ENCODE measurements around the gene TMPRSS9. TPM values are rescaled to one million over a fixed set of nuclear protein-coding genes. Genes with fewer than 3 reads are reported as not detected.
"Not testable (repeated sequence)": the region's sequence is repeated elsewhere in the genome, so short reads cannot be mapped to it uniquely, and the experiment has no call there.

TMPRSS9 gene
- total RNA-seq, 1 experiment from 2014 or later: not detected

- no peak for TF ChIP-seq EZH2 (IDR thresholded peaks at IDR 0.05; ENCODE audit: borderline replicate concordance, low read depth, low read length, poor library complexity, severe bottlenecking)
- TF ChIP-seq, protein P1, sequence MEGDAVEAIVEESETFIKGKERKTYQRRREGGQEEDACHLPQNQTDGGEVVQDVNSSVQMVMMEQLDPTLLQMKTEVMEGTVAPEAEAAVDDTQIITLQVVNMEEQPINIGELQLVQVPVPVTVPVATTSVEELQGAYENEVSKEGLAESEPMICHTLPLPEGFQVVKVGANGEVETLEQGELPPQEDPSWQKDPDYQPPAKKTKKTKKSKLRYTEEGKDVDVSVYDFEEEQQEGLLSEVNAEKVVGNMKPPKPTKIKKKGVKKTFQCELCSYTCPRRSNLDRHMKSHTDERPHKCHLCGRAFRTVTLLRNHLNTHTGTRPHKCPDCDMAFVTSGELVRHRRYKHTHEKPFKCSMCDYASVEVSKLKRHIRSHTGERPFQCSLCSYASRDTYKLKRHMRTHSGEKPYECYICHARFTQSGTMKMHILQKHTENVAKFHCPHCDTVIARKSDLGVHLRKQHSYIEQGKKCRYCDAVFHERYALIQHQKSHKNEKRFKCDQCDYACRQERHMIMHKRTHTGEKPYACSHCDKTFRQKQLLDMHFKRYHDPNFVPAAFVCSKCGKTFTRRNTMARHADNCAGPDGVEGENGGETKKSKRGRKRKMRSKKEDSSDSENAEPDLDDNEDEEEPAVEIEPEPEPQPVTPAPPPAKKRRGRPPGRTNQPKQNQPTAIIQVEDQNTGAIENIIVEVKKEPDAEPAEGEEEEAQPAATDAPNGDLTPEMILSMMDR (conservative IDR thresholded peaks at IDR 0.05; ENCODE audit: low read depth, low read length): peak; percentile 87
- no peaks in the 10 kb centered on the region for H3K4me1 ChIP-seq (ENCODE audit: insufficient read depth, low read length, poor library complexity, severe bottlenecking)
- ChIA-PET POLR2A (ENCODE audit: low non-redundant PET) (no interaction called here), CTCF (interaction anchor here (0.7 to 0.9 kb wide), 3 partner anchors 116 to 342 kb away, joined by 4 to 5 read pairs (median 5); no protein-coding TSS in a partner anchor)
- no peaks in the 10 kb centered on the region for H3K9me3 ChIP-seq (ENCODE audit: low read depth, low read length, poor library complexity, severe bottlenecking)
- no TSS peak for BruUV-seq (replicated peaks)
- H3K4me3 ChIP-seq (ENCODE audit: low read depth, low read length, poor library complexity, severe bottlenecking): no peak overlapping the region
- no peaks in the 10 kb centered on the region for H3K36me3 ChIP-seq (ENCODE audit: insufficient read depth, low read length, poor library complexity, severe bottlenecking)
- no peaks in the 10 kb centered on the region for H3K27me3 ChIP-seq (replicated peaks; ENCODE audit: insufficient read depth, low read depth, low read length, poor library complexity)
- DNase-seq (ENCODE audit: low spot score): peak; percentile 82
- H3K27ac ChIP-seq (ENCODE audit: low read depth, low read length, poor library complexity, severe bottlenecking): no peak overlapping the region
- intact Hi-C loops (cut with micrococcal nuclease; ENCODE audit: unreplicated experiment): loop anchor here (1.0 to 10.0 kb wide), 2 partner anchors 116 to 224 kb away; no protein-coding TSS in a partner anchor
Observed at GRCh38 chr19:2391118-2391725, 31.2 kb downstream of the TMPRSS9 start.

GRCh38 chr19:2392366-2392765 is 32.3 kb downstream of the TMPRSS9 start:
- no peaks in the 10 kb centered on the region for H3K36me3 ChIP-seq (ENCODE audit: insufficient read depth, low read length, poor library complexity, severe bottlenecking)
- H3K9me3 ChIP-seq (ENCODE audit: low read depth, low read length, poor library complexity, severe bottlenecking): no peaks in the 10 kb centered on the region
- H3K4me1 ChIP-seq (ENCODE audit: insufficient read depth, low read length, poor library complexity, severe bottlenecking): no peaks in the 10 kb centered on the region
- ChIA-PET POLR2A (ENCODE audit: low non-redundant PET) (interaction anchor here (0.7 kb wide), 1 partner anchor 149 kb away, joined by 3 read pairs; no protein-coding TSS in a partner anchor), CTCF (interaction anchor here (0.7 to 1.2 kb wide), 4 partner anchors 117 to 170 kb away, joined by 3 to 5 read pairs (median 4); partner anchors contain the start of gene PLEKHJ1)
- no peak for DNase-seq (ENCODE audit: low spot score)
- no peak overlapping the region for H3K27ac ChIP-seq (ENCODE audit: low read depth, low read length, poor library complexity, severe bottlenecking)
- BruUV-seq (replicated peaks): no TSS peak
- intact Hi-C loops (cut with micrococcal nuclease; ENCODE audit: unreplicated experiment): loop anchor here (10.0 kb wide), 1 partner anchor 222 kb away; no protein-coding TSS in a partner anchor
- TF ChIP-seq EZH2 (IDR thresholded peaks at IDR 0.05; ENCODE audit: borderline replicate concordance, low read depth, low read length, poor library complexity, severe bottlenecking): no peak
- TF ChIP-seq, protein P1 (conservative IDR thresholded peaks at IDR 0.05; ENCODE audit: low read depth, low read length): no peak
- no peak overlapping the region for H3K4me3 ChIP-seq (ENCODE audit: low read depth, low read length, poor library complexity, severe bottlenecking)
- H3K27me3 ChIP-seq (replicated peaks; ENCODE audit: insufficient read depth, low read depth, low read length, poor library complexity): no peaks in the 10 kb centered on the region

DNA sequence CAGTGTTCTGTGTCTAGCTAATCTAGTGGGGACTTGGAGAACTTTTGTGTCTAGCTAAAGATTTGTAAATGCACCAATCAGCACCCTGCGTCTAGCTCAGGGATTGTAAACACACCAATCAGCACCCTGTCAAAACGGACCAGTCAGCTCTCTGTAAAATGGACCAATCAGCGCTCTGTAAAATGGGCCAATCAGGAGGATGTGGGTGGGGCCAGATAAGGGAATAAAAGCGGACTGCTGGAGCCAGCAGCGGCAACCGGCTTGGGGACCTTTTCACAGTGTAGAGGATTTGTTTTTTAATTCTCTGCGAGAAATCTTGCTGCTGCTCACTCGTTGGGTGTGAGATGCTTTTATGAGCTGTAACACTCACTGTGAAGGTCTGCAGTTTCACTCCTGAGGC is 32.8 kb downstream of the TMPRSS9 start:
- H3K27ac ChIP-seq (ENCODE audit: low read depth, low read length, poor library complexity, severe bottlenecking); H3K27me3 ChIP-seq (replicated peaks; ENCODE audit: insufficient read depth, low read depth, low read length, poor library complexity); H3K36me3 ChIP-seq (ENCODE audit: insufficient read depth, low read length, poor library complexity, severe bottlenecking); DNase-seq (ENCODE audit: low spot score); BruUV-seq (replicated peaks); H3K9me3 ChIP-seq (ENCODE audit: low read depth, low read length, poor library complexity, severe bottlenecking); H3K4me3 ChIP-seq (ENCODE audit: low read depth, low read length, poor library complexity, severe bottlenecking); H3K4me1 ChIP-seq (ENCODE audit: insufficient read depth, low read length, poor library complexity, severe bottlenecking); POLR2A ChIA-PET (ENCODE audit: low non-redundant PET): not testable (repeated sequence)
- CTCF ChIA-PET: interaction anchor here (1.2 kb wide), 1 partner anchor 131 kb away, joined by 3 read pairs; no protein-coding TSS in a partner anchor
- intact Hi-C loops (cut with micrococcal nuclease; ENCODE audit: unreplicated experiment): loop anchor here (10.0 kb wide), 1 partner anchor 222 kb away; no protein-coding TSS in a partner anchor
